Upper lobe of right lung (tissue), 1 donor: ENCODE measurements around the gene MATK. TPM values are rescaled to one million over a fixed set of nuclear protein-coding genes. Genes with fewer than 3 reads are reported as not detected.

ENCODE experiments used
- ATAC-seq: fragments of 200-7000 bp; cut with Tn5 transposase; one replicate; pipeline ENCODE4 v1.9.1; 2020; ENCODE audit warnings: mild to moderate bottlenecking, moderate library complexity
- DNase-seq: peaks from one replicate; pipeline ENCODE4 v3.0.0-alpha.2; 2020
- H3K27ac ChIP-seq: fragments of 200-600 bp; one replicate; pipeline ENCODE4 v1.8.0; 2022
- H3K27me3 ChIP-seq: fragments of 200-600 bp; one replicate; pipeline ENCODE4 v1.8.0; 2022; ENCODE audit warnings: mild to moderate bottlenecking
- H3K36me3 ChIP-seq: fragments of 200-600 bp; one replicate; pipeline ENCODE4 v1.8.0; 2022
- H3K4me1 ChIP-seq: fragments of 200-600 bp; one replicate; pipeline ENCODE4 v1.8.0; 2022
- H3K4me3 ChIP-seq: fragments of 200-600 bp; one replicate; pipeline ENCODE4 v1.8.0; 2022; ENCODE audit warnings: mild to moderate bottlenecking
- H3K9me3 ChIP-seq: fragments of 200-600 bp; one replicate; pipeline ENCODE4 v1.8.0; 2022
- CTCF ChIP-seq: fragments of 200-600 bp; IDR thresholded peaks from one replicate; pipeline ENCODE4 v1.8.0; 2022; ENCODE audit warnings: antibody characterized with exemption
- intact Hi-C: fragments of 100-400 bp; cut with DNase I; formaldehyde crosslinking; loops from one replicate; pipeline ENCODE4 v1.11.0; 2022
- total RNA-seq: library from RNA; stranded (reverse); fragmentation: NEBNext Ultra II Directional; extraction: Animal tissue kit (Norgen Biotek cat#: 25700); gene quantifications from one replicate; pipeline ENCODE4 v1.2.1, GENCODE V29; 2021
- donor health status: DM: no; HTN: yes; CAD: no; lungs with severe emphysema.

MATK gene
- total RNA-seq, 1 donor from 2014 or later, result 22.6 TPM

DNA sequence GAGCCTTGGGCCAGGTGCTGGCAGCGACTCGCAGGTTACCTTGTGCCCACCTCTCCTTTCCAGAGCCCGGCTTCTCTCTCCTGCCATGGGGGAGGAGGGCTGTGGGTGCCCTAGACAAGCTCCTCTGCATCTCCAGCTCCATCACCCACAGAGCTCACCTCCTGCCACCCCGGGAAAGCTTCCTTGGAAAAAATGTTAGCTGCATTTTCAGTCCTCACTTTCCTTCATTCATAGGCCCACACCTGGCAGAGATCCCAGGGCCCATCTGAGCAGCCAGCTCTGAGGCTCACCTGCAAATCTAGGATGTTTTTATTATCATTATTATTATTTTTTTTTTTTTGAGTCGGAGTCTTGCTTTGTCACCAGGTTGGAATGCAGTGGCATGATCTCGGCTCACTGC lies 45.8 kb upstream of the MATK start:
- H3K4me3 ChIP-seq, result no peak overlapping the region
- DNase-seq, result no peak
- H3K9me3 ChIP-seq, result no peaks in the 10 kb centered on the region
- no peak overlapping the region for H3K27ac ChIP-seq
- no peaks in the 10 kb centered on the region for H3K36me3 ChIP-seq
- TF ChIP-seq CTCF, result no peak
- intact Hi-C loops, result no loop called here
- H3K4me1 ChIP-seq, result no peaks in the 10 kb centered on the region
- no peak for ATAC-seq
- H3K27me3 ChIP-seq, result no peaks in the 10 kb centered on the region

- no peaks in the 10 kb centered on the region for H3K36me3 ChIP-seq
- no peaks in the 10 kb centered on the region for H3K9me3 ChIP-seq
- DNase-seq (no peak), ATAC-seq (no peak)
- TF ChIP-seq CTCF, result no peak
- H3K4me3 ChIP-seq, result no peak overlapping the region
- H3K27me3 ChIP-seq, result no peaks in the 10 kb centered on the region
- no peak overlapping the region for H3K27ac ChIP-seq
- intact Hi-C loops, result no loop called here
- no peaks in the 10 kb centered on the region for H3K4me1 ChIP-seq
Measured at GRCh38 chr19:3831601-3832000, 45.4 kb upstream of the MATK start.

GRCh38 chr19:3830621-3831589 lies 44.7 kb upstream of the MATK start:
- no peak for ATAC-seq
- Histone ChIP-seq H3K4me1 (no peaks in the 10 kb centered on the region), H3K4me3 (no peak overlapping the region), H3K9me3 (no peaks in the 10 kb centered on the region), H3K36me3 (no peaks in the 10 kb centered on the region), H3K27ac (no peak overlapping the region), H3K27me3 (no peaks in the 10 kb centered on the region)
- no peak for TF ChIP-seq CTCF
- intact Hi-C loops, result no loop called here
- DNase-seq, result no peak

GRCh38 chr19:3827306-3827705 lies 41.1 kb upstream of the MATK start:
- H3K9me3 ChIP-seq, result no peaks in the 10 kb centered on the region
- ATAC-seq, result no peak
- no peak for DNase-seq
- H3K4me3 ChIP-seq, result no peak overlapping the region
- intact Hi-C loops, result no loop called here
- H3K27me3 ChIP-seq, result no peaks in the 10 kb centered on the region
- H3K36me3 ChIP-seq, result no peaks in the 10 kb centered on the region
- TF ChIP-seq CTCF, result no peak
- no peaks in the 10 kb centered on the region for H3K4me1 ChIP-seq
- no peak overlapping the region for H3K27ac ChIP-seq

- Histone ChIP-seq H3K36me3 (no peaks in the 10 kb centered on the region), H3K9me3 (no peaks in the 10 kb centered on the region), H3K27ac (no peak overlapping the region), H3K27me3 (no peaks in the 10 kb centered on the region), H3K4me1 (no peaks in the 10 kb centered on the region), H3K4me3 (no peak overlapping the region)
- no peak for TF ChIP-seq CTCF
- ATAC-seq, result no peak
- no peak for DNase-seq
- intact Hi-C loops, result no loop called here
Measured at GRCh38 chr19:3826163-3826562, 40.0 kb upstream of the MATK start.
